Panc1 (cell line): ENCODE results near the gene TMEM129.

Source experiments
- POLR2AphosphoS5 ChIP-seq: IDR thresholded peaks from 2 replicates; pipeline ENCODE4 v1.6.1; 2012; ENCODE audit warnings: mild to moderate bottlenecking, low read depth, low read length, moderate library complexity
- TCF7L2 ChIP-seq: IDR thresholded peaks from 2 replicates; pipeline ENCODE4 v1.6.1; 2011; ENCODE audit warnings: mild to moderate bottlenecking, low read depth, low read length, inconsistent platforms
- TF ChIP-seq, protein P1 (sequence below): fragments of 450-650 bp; IDR thresholded peaks from 2 replicates; pipeline ENCODE4 v1.5.1; 2017; ENCODE audit warnings: mild to moderate bottlenecking

DNA sequence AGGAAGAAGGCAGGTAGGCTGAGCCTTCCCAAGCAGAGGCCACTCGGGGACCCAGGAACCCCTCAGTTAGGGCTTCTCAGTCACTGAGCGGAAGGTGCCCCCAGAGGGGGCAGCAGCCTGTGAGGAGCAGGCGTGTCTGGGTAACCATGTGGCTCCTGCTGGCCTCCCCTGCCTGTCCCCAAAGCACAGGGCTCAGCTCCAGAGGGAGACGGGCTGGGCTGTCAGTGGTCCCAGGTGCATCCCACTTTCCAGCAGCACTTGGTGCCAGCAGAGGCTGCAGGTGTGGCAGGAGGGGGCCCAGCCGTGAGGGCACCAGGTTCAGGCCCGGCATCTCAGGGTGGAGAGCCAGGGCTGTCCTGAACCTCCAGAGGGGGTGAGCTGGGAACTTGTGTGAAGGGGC lies 22.9 kb upstream of the TMEM129 start:
- TF ChIP-seq, protein P1, sequence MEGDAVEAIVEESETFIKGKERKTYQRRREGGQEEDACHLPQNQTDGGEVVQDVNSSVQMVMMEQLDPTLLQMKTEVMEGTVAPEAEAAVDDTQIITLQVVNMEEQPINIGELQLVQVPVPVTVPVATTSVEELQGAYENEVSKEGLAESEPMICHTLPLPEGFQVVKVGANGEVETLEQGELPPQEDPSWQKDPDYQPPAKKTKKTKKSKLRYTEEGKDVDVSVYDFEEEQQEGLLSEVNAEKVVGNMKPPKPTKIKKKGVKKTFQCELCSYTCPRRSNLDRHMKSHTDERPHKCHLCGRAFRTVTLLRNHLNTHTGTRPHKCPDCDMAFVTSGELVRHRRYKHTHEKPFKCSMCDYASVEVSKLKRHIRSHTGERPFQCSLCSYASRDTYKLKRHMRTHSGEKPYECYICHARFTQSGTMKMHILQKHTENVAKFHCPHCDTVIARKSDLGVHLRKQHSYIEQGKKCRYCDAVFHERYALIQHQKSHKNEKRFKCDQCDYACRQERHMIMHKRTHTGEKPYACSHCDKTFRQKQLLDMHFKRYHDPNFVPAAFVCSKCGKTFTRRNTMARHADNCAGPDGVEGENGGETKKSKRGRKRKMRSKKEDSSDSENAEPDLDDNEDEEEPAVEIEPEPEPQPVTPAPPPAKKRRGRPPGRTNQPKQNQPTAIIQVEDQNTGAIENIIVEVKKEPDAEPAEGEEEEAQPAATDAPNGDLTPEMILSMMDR, result no peak
- TF ChIP-seq POLR2AphosphoS5 (no peak), TCF7L2 (no peak)
